HG02588 (cell line): ENCODE results near the gene CREB5.

Source experiments
- ATAC-seq: cut with Tn5 transposase; IDR thresholded peaks from one replicate; pipeline ENCODE4 v1.9.1; 2021; ENCODE audit warnings: mild to moderate bottlenecking, moderate library complexity; ENCODE audit not compliant: unreplicated experiment

Gene CREB5

GRCh38 chr7:28627896-28628295 lies 215.6 kb downstream of the CREB5 start:
- no peak for ATAC-seq

- no peak for ATAC-seq
These were observed 217.0 kb downstream of the CREB5 start for GRCh38 chr7:28629216-28629842.

GRCh38 chr7:28630350-28630749 lies 218.0 kb downstream of the CREB5 start:
- no peak for ATAC-seq

DNA sequence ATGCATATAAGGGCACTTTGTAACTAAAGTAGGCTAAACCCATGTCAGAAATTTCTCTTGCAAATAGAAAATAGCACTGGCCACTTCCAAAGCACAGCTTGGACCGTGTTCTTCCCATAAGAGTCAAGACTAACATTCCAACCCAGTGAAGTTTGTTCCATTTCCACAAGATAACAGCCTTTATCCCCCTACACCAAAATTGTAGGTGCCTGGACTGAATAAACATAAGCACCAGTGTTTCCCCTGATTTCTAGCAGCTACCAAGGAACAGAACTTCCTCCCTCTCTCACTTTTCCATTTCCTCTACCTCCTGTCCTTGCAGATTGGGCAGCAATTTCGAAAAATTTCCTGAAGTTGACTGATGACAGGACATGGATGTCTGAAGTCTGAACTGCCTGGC lies 219.7 kb downstream of the CREB5 start:
- ATAC-seq, result no peak

GRCh38 chr7:28638914-28639313 lies 226.6 kb downstream of the CREB5 start:
- no peak for ATAC-seq

DNA sequence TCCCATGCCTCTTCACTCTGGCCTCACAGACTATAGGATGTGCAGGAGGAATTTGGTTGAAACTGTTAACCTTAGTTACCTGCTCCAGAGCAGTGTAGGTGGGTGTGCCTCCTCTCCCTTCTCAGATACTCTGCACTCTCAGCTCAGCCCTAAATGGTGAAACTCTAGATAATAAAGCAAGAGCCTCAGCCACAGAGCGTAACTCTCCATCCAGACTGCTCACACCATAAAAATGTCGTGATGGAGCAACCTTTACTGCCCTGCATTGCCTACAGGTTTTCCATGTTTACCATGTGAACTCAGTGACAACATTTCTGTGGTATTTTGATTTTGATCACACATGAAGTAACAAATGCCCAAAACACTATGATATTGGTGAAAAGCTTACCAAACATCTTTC lies 227.7 kb downstream of the CREB5 start:
- no peak for ATAC-seq

GRCh38 chr7:28641752-28642545 lies 229.6 kb downstream of the CREB5 start:
- no peak for ATAC-seq

GRCh38 chr7:28643188-28643569 lies 230.9 kb downstream of the CREB5 start:
- no peak for ATAC-seq

DNA sequence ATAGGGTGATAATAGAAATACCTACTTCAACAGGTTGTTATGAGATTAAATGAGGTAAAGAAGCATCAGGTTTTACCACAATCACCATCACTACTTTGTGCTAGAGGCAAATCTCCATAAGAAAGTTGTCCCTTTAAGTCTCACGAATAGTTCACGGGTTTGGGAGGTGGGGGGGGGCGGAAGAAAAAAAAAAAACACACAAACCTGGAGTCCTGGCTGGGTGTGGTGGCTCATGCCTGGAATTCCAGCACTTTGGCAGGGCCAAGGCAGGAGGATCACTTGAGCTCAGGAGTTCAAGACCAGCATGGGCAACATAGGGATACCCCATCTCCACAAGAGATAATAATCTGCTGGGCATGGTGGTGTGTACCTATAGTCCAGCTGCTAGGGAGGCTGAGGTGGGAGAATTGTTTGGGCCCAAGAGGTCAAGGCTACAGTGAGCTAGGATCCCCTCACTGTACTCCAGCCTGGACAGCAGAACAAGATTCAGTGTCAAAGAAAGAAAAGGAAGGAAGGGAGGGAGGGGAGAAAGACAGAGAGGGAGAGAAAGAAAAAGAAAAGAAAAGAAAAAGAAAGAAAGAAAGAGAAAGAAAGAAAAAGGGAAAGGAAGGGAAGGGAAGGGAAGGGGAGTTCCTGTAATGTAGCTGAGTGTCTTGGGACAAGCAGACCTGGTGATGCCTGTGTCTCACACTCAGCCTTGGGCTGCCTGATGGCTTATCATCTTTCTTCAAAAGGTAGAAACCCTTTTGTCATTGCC lies 231.4 kb downstream of the CREB5 start:
- no peak for ATAC-seq

- no peak for ATAC-seq
These were observed 233.5 kb downstream of the CREB5 start for GRCh38 chr7:28645866-28646265.

GRCh38 chr7:28646376-28647075 lies 234.2 kb downstream of the CREB5 start:
- ATAC-seq, result no peak

- ATAC-seq, result no peak
These were observed 234.7 kb downstream of the CREB5 start for GRCh38 chr7:28647076-28647421.

- ATAC-seq, result no peak
These were observed 236.9 kb downstream of the CREB5 start for GRCh38 chr7:28649189-28649588.

DNA sequence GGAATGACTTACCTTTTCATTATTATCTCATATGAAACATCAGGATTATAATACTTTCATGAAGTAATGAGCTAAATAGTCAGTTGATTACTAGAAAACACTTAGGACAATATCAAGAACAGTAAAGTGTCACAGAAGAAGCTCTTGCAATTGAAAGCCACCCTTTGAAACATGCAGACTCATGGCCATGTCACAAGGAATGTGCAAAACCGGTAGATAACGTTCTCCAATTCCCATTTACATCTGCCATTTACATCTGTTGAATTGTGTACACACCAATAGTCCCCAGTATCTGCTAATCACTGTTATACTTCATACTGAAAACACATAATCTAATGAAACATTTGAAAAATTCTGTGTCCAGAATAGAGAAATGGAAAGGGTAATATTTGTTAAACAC lies 237.5 kb downstream of the CREB5 start:
- ATAC-seq, result no peak

DNA sequence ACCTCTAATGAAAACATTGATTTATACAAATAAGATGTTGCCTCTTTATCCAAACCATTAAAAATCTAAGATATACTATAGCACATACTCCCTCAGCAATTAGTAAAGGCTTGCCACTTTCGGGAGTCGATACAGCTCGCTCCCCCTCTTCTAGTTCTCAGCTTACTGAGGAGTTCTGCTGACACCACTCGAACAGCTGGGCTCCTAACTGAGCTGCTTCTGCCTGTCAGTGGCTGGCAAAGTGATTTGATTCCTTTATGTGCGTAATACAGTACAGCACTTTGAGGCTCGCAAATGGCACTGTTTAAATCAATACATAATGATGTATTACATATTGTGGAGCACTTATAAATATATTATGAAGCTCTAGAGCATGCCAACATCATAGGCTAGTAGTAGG lies 241.8 kb downstream of the CREB5 start:
- no peak for ATAC-seq

DNA sequence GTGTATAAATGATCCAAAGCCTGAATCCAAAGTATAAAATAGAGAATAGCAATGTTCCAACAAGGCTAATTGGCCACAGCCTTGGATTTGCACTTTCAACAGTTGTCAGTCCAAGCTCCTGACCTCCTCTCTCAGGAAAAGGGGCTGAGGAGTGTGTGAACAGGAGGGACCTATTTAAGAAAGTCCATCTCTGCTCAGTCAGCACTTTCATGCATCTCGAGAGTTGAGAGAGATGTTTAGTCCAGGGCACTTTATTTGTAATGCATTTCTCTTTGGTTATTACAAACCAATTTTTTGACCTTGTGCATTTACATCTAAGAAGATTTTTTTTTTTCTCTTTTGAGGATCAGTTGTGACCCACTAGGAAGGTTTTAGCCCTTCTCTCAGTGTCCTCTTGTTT lies 244.2 kb downstream of the CREB5 start:
- ATAC-seq, result no peak

- ATAC-seq, result no peak
These were observed 246.1 kb downstream of the CREB5 start for GRCh38 chr7:28658381-28658780.

- no peak for ATAC-seq
These were observed 247.8 kb downstream of the CREB5 start for GRCh38 chr7:28660132-28660531.

GRCh38 chr7:28661826-28662595 lies 249.7 kb downstream of the CREB5 start:
- no peak for ATAC-seq

DNA sequence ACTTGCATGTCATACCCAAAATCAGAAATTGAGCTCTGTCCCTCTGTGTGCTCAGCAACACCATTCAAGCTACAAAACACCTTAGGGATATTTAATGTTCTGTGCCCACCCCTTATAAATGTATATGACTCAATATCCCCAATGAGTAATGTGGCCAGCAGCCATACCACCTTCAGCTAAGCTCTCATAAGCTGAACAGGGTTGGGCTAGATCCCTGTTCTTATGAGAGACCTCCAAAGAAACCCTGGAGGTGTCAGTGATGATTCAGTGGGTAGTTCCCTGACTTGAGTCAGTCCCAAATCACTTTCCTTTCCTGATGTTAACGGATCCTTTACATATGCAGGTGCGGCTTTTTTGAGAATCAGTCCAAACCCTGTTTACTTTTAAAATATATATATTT lies 253.8 kb downstream of the CREB5 start:
- ATAC-seq, result no peak

DNA sequence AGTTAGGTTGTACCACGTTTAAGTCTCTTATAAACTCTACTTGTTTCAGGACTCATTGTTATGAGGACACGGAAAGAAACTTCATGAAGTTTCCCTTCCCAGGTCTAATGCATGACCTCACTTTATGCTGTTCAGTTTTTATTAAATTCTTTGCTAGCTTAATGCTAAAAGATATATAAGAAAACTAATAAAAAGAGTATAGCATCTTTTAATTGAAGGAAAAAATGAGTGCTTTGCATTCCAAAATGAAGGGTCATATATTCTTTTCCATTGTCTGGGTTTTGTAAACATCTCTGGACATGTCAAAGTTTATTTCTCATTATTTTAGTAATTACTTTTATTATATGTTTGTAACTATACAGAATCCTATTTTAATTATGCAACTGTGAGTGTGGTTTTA lies 255.8 kb downstream of the CREB5 start:
- ATAC-seq, result no peak
